GM21360 (cell line): ENCODE results near the gene KLHL29.

ENCODE experiments used
- ATAC-seq: cut with Tn5 transposase; IDR thresholded peaks from one replicate; pipeline ENCODE4 v1.9.1; 2021; ENCODE audit warnings: mild to moderate bottlenecking, moderate library complexity; ENCODE audit not compliant: unreplicated experiment

The KLHL29 gene

GRCh38 chr2:23507267-23508065 is 122.5 kb downstream of the KLHL29 start:
- no peak for ATAC-seq

GRCh38 chr2:23508066-23508390 is 123.0 kb downstream of the KLHL29 start:
- ATAC-seq = no peak

GRCh38 chr2:23509103-23509502 is 124.1 kb downstream of the KLHL29 start:
- no peak for ATAC-seq

- ATAC-seq = no peak
Measured at GRCh38 chr2:23509596-23510292, 124.8 kb downstream of the KLHL29 start.

GRCh38 chr2:23510471-23510870 is 125.5 kb downstream of the KLHL29 start:
- no peak for ATAC-seq

- no peak for ATAC-seq
Measured at GRCh38 chr2:23512778-23513177, 127.8 kb downstream of the KLHL29 start.

GRCh38 chr2:23513245-23513871 is 128.4 kb downstream of the KLHL29 start:
- ATAC-seq = no peak

- ATAC-seq = no peak
Measured at GRCh38 chr2:23513872-23514793, 129.2 kb downstream of the KLHL29 start.

GRCh38 chr2:23516520-23517256 is 131.7 kb downstream of the KLHL29 start:
- no peak for ATAC-seq

- ATAC-seq = no peak
Measured at GRCh38 chr2:23518481-23519333, 133.7 kb downstream of the KLHL29 start.

- no peak for ATAC-seq
Measured at GRCh38 chr2:23519334-23519651, 134.3 kb downstream of the KLHL29 start.

GRCh38 chr2:23520256-23520655 is 135.3 kb downstream of the KLHL29 start:
- ATAC-seq = no peak

- ATAC-seq = no peak
Measured at GRCh38 chr2:23521060-23521459, 136.1 kb downstream of the KLHL29 start.

GRCh38 chr2:23522726-23523372 is 137.9 kb downstream of the KLHL29 start:
- no peak for ATAC-seq

- ATAC-seq = no peak
Measured at GRCh38 chr2:23523373-23524260, 138.6 kb downstream of the KLHL29 start.

- no peak for ATAC-seq
Measured at GRCh38 chr2:23524261-23524706, 139.3 kb downstream of the KLHL29 start.

- ATAC-seq = no peak
Measured at GRCh38 chr2:23525137-23525765, 140.3 kb downstream of the KLHL29 start.
